Measurements from ENCODE around the gene HAUS6.
"Not testable (repeated sequence)": the region's sequence is repeated elsewhere in the genome, so short reads cannot be mapped to it uniquely, and the experiment has no call there.

The HAUS6 gene

DNA sequence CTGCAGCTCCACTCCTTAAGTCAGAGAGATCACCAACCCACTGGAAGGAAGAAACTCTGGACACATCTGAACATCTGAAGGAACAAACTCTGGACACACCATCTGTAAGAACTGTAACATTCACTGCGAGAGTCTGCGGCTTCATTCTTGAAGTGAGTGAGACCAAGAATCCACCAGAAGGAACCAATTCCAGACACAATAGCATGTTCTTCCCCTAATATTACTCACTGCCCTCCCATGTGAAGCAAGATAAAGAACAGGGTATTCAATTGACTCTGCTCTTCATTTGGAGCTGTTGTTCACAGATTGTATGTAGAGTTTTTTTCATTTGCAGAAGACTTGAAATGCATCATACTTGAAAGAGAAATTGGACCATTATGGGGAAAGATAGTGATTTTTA is 80.5 kb downstream of the HAUS6 start:
- no peak overlapping the region for H3K4me3 ChIP-seq (replicated peaks; ENCODE audit: low read depth, low read length)

DNA sequence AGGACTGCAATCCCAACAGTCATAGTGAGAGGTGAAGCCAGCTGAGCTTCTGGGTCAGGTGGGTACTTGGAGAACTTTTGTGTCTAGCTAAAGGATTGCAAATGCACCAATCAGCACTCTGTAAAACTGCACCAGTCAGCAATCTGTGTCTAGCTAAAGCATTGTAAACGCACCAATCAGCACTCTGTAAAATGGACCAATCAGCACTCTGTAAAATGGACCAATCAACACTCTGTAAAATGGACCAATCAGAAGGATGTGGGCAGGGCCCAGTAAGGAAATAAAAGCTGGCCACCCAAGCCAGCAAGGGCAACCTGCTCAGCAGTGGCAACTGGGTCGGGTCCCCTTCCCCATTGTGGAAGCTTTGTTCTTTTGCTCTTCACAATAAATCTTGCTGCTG is 81.1 kb downstream of the HAUS6 start:
- not testable (repeated sequence) for H3K4me3 ChIP-seq (replicated peaks; ENCODE audit: low read depth, low read length); DNase-seq (ENCODE audit: extremely low read depth, low read depth)

More for the DNA sequence above, 80.5 kb downstream of the HAUS6 start:
- DNase-seq (ENCODE audit: extremely low read depth, low read depth), result no peak
- TF ChIP-seq, protein P1, sequence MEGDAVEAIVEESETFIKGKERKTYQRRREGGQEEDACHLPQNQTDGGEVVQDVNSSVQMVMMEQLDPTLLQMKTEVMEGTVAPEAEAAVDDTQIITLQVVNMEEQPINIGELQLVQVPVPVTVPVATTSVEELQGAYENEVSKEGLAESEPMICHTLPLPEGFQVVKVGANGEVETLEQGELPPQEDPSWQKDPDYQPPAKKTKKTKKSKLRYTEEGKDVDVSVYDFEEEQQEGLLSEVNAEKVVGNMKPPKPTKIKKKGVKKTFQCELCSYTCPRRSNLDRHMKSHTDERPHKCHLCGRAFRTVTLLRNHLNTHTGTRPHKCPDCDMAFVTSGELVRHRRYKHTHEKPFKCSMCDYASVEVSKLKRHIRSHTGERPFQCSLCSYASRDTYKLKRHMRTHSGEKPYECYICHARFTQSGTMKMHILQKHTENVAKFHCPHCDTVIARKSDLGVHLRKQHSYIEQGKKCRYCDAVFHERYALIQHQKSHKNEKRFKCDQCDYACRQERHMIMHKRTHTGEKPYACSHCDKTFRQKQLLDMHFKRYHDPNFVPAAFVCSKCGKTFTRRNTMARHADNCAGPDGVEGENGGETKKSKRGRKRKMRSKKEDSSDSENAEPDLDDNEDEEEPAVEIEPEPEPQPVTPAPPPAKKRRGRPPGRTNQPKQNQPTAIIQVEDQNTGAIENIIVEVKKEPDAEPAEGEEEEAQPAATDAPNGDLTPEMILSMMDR (IDR thresholded peaks at IDR 0.05; ENCODE audit: low read depth, low read length, missing control alignments), result no peak

DNA sequence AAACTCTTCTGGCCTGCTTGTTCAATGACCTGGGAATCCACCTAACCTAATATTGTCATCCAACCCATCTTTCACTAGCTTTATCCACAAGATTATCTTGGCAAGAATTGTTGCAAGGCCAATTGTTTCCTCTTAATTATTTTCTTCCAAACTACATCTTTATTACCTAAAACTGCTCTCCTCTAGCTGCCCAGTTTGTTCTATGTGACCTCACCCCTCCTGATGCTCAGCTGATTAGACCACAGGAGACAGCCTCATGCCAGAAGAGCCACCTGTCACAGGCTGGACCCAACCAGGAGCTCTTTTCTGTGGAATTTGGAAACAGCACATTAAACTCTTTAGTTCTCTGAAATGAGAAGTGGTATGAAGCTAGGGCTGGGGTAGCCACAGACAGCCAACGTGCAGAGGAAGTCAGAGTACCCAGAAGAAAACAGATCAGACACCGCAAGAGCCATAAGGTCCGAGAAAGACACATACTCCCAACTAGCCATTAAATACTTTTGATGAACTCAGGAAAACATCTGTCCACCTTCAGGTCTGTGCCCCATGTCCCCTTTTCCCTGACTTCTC is 81.7 kb downstream of the HAUS6 start:
- TF ChIP-seq, protein P1 (IDR thresholded peaks at IDR 0.05; ENCODE audit: low read depth, low read length, missing control alignments), result no peak
- no peak for DNase-seq (ENCODE audit: extremely low read depth, low read depth)
- H3K4me3 ChIP-seq (replicated peaks; ENCODE audit: low read depth, low read length), result no peak overlapping the region

DNA sequence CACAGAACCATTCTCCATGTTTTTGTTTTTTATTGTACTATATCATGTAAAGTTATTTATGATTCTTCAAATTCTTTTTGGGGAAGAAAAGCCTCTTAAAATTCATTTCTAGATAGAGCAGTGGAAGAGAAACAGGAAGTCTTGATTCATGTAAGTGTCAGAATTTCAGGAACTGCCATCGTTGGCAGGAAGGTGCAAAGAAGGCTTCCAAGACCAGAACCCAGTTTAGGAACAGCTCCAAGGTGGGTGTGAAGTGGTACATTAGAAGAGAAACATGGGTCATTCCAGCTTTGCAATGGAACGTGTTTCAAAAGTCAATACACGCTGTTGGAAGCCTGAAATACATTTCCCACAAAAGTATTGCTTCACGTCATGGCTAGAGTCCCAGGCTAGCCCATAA is 84.5 kb downstream of the HAUS6 start:
- no peak for DNase-seq (ENCODE audit: extremely low read depth, low read depth)
- H3K4me3 ChIP-seq (replicated peaks; ENCODE audit: low read depth, low read length), result no peak overlapping the region
- TF ChIP-seq, protein P1 (IDR thresholded peaks at IDR 0.05; ENCODE audit: low read depth, low read length, missing control alignments), result no peak

DNA sequence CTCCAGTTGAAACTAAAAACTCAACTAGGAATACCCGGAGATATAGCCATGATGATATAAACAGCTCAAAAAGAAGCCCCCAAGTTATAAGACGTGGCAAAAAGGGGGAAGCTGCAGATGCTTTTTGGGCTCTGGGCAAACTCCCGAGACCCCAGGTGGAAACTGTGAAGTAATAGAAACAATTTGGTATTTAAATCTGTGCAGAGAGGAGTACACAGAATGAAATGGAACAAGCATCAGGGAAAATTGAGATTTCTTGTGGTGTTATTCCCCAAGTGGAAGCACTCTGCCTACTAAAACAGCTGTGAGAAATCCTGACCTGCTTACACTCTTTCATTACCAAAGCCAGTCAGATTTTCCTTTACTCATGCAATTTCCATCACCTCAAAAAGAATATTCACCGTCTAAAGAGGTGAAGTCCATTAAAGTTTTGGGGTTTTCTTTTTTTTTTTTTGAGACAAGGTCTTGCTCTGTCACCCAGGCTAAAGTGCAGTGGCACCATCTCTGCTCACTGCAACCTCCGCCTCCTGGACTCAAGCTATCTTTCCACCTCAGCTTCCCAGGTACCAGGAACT is 93.2 kb downstream of the HAUS6 start:
- TF ChIP-seq, protein P1 (IDR thresholded peaks at IDR 0.05; ENCODE audit: low read depth, low read length, missing control alignments), result no peak
- DNase-seq (ENCODE audit: extremely low read depth, low read depth), result no peak
- H3K4me3 ChIP-seq (replicated peaks; ENCODE audit: low read depth, low read length), result no peak overlapping the region
